Stomach (tissue), 9 donors: ENCODE data around the gene PLCH1. TPM values are rescaled to one million over a fixed set of nuclear protein-coding genes. Genes with fewer than 3 reads are reported as not detected.
"Not testable (repeated sequence)": the region's sequence is repeated elsewhere in the genome, so short reads cannot be mapped to it uniquely, and the experiment has no call there.

ENCODE experiments used
- DNase-seq, 2 donors: peaks; one replicate each; pipeline versions ENCODE4 v3.0.0 to v3.0.0-alpha.2; 2013 to 2019
- H3K27ac ChIP-seq, 5 donors: fragments of 200-600 bp in 4 of 5; sonication (generic) in 4 of 5; one replicate each; pipeline ENCODE4 v1.5.1; 2013 to 2019; ENCODE audit warnings: mild to moderate bottlenecking in 1 of 5, moderate library complexity in 1 of 5
- H3K27me3 ChIP-seq, 3 donors: fragments of 200-600 bp; sonication (generic); one replicate each; pipeline ENCODE4 v1.5.1; 2017 to 2019; ENCODE audit warnings: mixed run types in 1 of 3
- H3K36me3 ChIP-seq, 4 donors: fragments of 200-600 bp; sonication (generic); 1 replicate in 3 of 4; 2 replicates in 1 of 4; pipeline ENCODE4 v1.5.1; 2016 to 2019
- H3K4me1 ChIP-seq, 4 donors: fragments of 200-600 bp; sonication (generic); one replicate each; pipeline ENCODE4 v1.5.1; 2016 to 2019
- H3K4me3 ChIP-seq, 4 donors: fragments of 200-600 bp; sonication (generic) in 3 of 4; one replicate each; pipeline ENCODE4 v1.5.1; 2016 to 2019; ENCODE audit warnings: mild to moderate bottlenecking in 1 of 4
- H3K9me3 ChIP-seq, 4 donors: fragments of 200-600 bp; sonication (generic); one replicate each; pipeline ENCODE4 v1.5.1; 2016 to 2019
- EP300 ChIP-seq: sonication (generic); formaldehyde crosslinking; IDR thresholded peaks from one replicate; pipeline ENCODE4 v1.6.1; 2017; ENCODE audit warnings: antibody characterized with exemption
- POLR2A ChIP-seq, 4 donors: fragments of 450-650 bp; IDR thresholded peaks; one replicate each; pipeline ENCODE4 v1.6.1; 2016; ENCODE audit warnings: antibody characterized with exemption in 4 of 4, control low read depth in 2 of 4, mild to moderate bottlenecking in 1 of 4, moderate library complexity in 1 of 4
- POLR2AphosphoS5 ChIP-seq, 3 donors: sonication (generic); formaldehyde crosslinking; IDR thresholded peaks; one replicate each; pipeline ENCODE4 v1.6.1; 2016; ENCODE audit warnings: antibody characterized with exemption in 3 of 3
- WGBS, 5 donors: extraction: QIAGEN DNeasy Blood & Tissue Kit in 3 of 5; methylation state at CpG; one replicate each; pipeline versions ENCODE4 v1.1.5 to v1.1.7; 2013 to 2018; 5-methylcytosine and 5-hydroxymethylcytosine counted together
- intact Hi-C: fragments of 100-400 bp; cut with DNase I; formaldehyde crosslinking; loops from one replicate; pipeline ENCODE4 v1.15.1; 2023; ENCODE audit warnings: low total_unique reads
- polyA plus RNA-seq, 3 donors: library from polyadenylated mRNA; stranded (reverse); fragments of 200-250 nt; gene quantifications; one replicate each; pipeline ENCODE4 v1.2.3, GENCODE V29; 2013
- total RNA-seq, 5 donors: library from RNA; depleted of rRNA; stranded (reverse); fragments of >200 nt; gene quantifications; one replicate each; pipeline versions ENCODE4 v1.1.0 to v1.2.3, GENCODE V29; 2014 to 2016
- TF ChIP-seq, protein P1 (sequence below), 7 experiments: fragments of 450-650 bp in 4 of 7; fragments of 200-600 bp in 3 of 7; sonication (generic) in 3 of 7; IDR thresholded peaks; one replicate each; pipeline ENCODE4 v1.5.1; 2016 to 2019; ENCODE audit warnings: antibody characterized with exemption in 7 of 7, control low read depth in 2 of 7, mild to moderate bottlenecking in 1 of 7
- donor health status: healthy with polysubstance abuse.
- donor health status: Bipolar disorder and iron deficiency.
- donor health status: healthy.

PLCH1 gene
- total and polyA plus RNA-seq, 8 donors, result 0.75 to 18.8 (median 3.3) TPM

DNA sequence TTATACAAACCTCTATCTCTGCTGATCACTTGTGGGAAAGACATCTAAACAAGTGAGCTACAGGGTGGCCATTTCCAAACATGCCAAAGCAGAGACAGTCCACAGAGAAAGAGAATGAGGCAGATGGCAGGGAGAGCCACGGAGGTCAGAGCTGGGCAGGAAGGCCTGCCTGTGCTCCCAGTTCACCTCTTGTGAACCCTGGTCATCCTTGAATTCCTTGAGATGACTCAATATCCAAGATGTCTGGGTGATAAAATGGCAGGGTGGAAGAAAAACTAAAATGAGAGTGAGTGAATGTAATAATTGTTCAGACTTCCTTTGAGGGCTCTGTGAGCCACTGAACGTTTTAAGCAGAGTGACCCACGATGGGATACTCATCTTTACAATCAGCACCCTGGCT lies 104.8 kb downstream of the PLCH1 start:
- Histone ChIP-seq H3K27me3 (no peaks in the 10 kb centered on the region), H3K4me3 (no peak overlapping the region), H3K9me3 (no peaks in the 10 kb centered on the region), H3K27ac (no peak overlapping the region), H3K4me1 (peaks cover 0 to 23% (median 8%) of the 10 kb centered on the region in 4 donors), H3K36me3 (no peaks in the 10 kb centered on the region)
- intact Hi-C loops, result no loop called here
- WGBS, 5 donors, result 81 to 86% (median 83%) methylated on average over 3 of the region's 3 CpGs
- TF ChIP-seq POLR2AphosphoS5 (IDR thresholded peaks at IDR 0.05) (no peak), POLR2A (IDR thresholded peaks at IDR 0.05) (no peak), EP300 (no peak)
- TF ChIP-seq, protein P1, sequence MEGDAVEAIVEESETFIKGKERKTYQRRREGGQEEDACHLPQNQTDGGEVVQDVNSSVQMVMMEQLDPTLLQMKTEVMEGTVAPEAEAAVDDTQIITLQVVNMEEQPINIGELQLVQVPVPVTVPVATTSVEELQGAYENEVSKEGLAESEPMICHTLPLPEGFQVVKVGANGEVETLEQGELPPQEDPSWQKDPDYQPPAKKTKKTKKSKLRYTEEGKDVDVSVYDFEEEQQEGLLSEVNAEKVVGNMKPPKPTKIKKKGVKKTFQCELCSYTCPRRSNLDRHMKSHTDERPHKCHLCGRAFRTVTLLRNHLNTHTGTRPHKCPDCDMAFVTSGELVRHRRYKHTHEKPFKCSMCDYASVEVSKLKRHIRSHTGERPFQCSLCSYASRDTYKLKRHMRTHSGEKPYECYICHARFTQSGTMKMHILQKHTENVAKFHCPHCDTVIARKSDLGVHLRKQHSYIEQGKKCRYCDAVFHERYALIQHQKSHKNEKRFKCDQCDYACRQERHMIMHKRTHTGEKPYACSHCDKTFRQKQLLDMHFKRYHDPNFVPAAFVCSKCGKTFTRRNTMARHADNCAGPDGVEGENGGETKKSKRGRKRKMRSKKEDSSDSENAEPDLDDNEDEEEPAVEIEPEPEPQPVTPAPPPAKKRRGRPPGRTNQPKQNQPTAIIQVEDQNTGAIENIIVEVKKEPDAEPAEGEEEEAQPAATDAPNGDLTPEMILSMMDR (IDR thresholded peaks at IDR 0.05), result no peak
- no peak for DNase-seq

DNA sequence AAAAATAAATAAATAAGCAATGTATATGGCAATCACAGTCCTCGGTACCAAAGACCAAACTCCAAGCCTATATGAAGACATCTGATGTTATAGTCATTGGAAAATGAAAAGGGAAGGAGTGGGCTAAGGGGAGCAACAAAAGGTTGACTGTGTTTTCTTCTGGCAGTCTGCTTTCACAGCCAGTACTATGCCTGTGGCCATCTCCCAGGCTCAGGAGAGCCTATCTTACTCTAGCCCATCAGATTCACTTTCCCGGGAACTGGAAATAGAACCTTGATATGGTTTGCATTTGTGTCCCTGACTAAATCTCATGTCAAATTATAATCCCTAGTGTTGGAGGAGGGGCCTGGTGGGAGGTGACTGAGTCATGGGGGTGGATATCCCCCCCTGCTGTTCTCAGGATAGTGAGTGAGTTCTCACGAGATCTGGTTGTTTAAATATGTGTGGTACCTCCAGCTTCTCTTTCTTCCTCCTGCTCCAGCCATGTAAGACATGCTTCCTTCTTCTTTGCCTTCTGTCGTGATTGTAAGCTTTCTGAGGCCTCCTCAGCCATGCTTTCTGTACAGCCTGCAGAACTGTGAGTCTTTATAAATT lies 105.3 kb downstream of the PLCH1 start:
- Histone ChIP-seq H3K27me3 (no peaks in the 10 kb centered on the region), H3K4me3 (no peak overlapping the region), H3K36me3 (no peaks in the 10 kb centered on the region), H3K27ac (no peak overlapping the region), H3K4me1 (peaks cover 0 to 23% (median 8%) of the 10 kb centered on the region in 4 donors), H3K9me3 (no peaks in the 10 kb centered on the region)
- TF ChIP-seq EP300, result no peak
- no peak for TF ChIP-seq POLR2AphosphoS5 (IDR thresholded peaks at IDR 0.05)
- no peak for TF ChIP-seq POLR2A (IDR thresholded peaks at IDR 0.05)
- TF ChIP-seq, protein P1 (IDR thresholded peaks at IDR 0.05), result no peak
- intact Hi-C loops, result no loop called here
- DNase-seq, result no peak
- 81 to 89% (median 85%) methylated on average over 4 of the region's 4 CpGs for WGBS, 5 donors

DNA sequence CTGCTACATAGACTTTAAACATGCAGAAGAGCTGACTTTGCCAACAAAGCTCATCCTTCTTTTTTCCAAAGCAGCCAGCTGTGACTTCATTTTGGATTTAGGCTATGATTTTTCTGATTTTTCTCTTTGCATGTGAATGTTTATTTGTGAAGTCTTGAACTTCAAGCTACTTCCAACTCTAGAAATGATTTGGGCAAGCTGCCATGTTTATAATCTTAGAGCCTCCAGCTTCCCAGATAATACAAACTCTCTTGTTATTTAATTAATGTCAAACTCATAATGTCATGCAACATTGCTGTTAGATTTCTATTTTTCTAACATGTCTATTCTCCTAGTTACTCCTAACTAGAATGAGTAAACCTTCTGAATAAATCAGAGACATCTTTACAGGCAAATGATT lies 106.4 kb downstream of the PLCH1 start:
- intact Hi-C loops, H3K36me3 ChIP-seq, H3K27ac ChIP-seq, H3K27me3 ChIP-seq, H3K9me3 ChIP-seq, H3K4me3 ChIP-seq: not testable (repeated sequence)
- H3K4me1 ChIP-seq, result peaks cover 0 to 23% (median 8%) of the 10 kb centered on the region in 4 donors
- peak in 1 of 2 donors; percentile 60 for DNase-seq

DNA sequence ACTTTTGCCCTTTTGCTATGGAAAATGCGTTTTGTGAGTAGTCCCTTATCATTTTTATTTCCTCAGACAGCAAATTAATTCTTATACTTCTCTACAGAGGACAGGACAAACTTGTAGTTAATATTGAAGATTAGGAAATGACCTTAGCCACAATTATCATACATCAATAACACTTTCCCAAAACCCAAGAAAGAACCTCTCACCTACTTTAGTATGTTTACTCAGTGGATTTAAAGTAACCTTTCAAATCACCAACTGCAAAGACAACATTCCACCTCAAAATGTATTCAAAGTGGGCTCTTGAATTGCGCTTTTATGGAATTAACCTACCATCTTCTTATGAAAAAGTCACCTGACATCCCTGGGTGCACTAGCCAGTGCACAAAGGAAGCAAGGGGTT lies 107.3 kb downstream of the PLCH1 start:
- no peak for DNase-seq
- no peak overlapping the region for H3K4me3 ChIP-seq
- intact Hi-C loops, result no loop called here

DNA sequence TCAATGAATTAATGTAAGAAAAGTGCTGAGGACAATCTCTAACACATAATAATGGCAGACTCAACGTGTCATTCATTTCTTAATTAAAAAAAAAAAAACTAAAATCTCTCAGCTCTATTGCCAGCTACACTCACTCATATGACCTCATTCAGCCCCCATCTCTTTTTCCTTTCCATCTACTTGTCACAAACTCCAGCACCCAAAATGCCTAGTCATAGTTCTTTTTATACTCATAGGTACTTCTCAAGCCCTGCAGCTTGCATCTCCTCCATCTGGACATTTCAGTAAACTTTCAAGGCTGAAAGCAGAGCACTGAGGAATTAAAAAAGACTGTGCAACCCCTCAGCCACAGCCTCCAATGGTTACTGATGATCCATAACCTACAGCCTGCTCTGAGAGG lies 109.8 kb downstream of the PLCH1 start:
- DNase-seq, result no peak
- no peak for TF ChIP-seq EP300
- no peak for TF ChIP-seq POLR2A (IDR thresholded peaks at IDR 0.05)
- TF ChIP-seq, protein P1 (IDR thresholded peaks at IDR 0.05), result no peak
- no peak for TF ChIP-seq POLR2AphosphoS5 (IDR thresholded peaks at IDR 0.05)
- no peaks in the 10 kb centered on the region for H3K9me3 ChIP-seq
- no peak overlapping the region for H3K4me3 ChIP-seq
- intact Hi-C loops, result no loop called here
- no peaks in the 10 kb centered on the region for H3K36me3 ChIP-seq
- peaks cover 3 to 21% (median 8%) of the 10 kb centered on the region in 4 donors for H3K4me1 ChIP-seq
- no peaks in the 10 kb centered on the region for H3K27me3 ChIP-seq
- H3K27ac ChIP-seq, result no peak overlapping the region
- WGBS, 5 donors, result 69 to 92% (median 88%) methylated on average over 1 of the region's 1 CpG

More for the DNA sequence above, 107.3 kb downstream of the PLCH1 start:
- WGBS, 5 donors, result 63 to 85% (median 74%) methylated on average over 2 of the region's 2 CpGs
- no peak overlapping the region for H3K27ac ChIP-seq
- TF ChIP-seq POLR2AphosphoS5 (IDR thresholded peaks at IDR 0.05) (no peak), EP300 (no peak), POLR2A (IDR thresholded peaks at IDR 0.05) (no peak)
- TF ChIP-seq, protein P1 (IDR thresholded peaks at IDR 0.05), result no peak
- peaks cover 0 to 23% (median 8%) of the 10 kb centered on the region in 4 donors for H3K4me1 ChIP-seq
- H3K27me3 ChIP-seq, result no peaks in the 10 kb centered on the region
- no peaks in the 10 kb centered on the region for H3K9me3 ChIP-seq
- no peaks in the 10 kb centered on the region for H3K36me3 ChIP-seq
